Ascending aorta (tissue), 2 donors: Measurements from ENCODE around the gene LOXL3. TPM values are rescaled to one million over a fixed set of nuclear protein-coding genes. Genes with fewer than 3 reads are reported as not detected.

Source experiments
- DNase-seq, 2 donors: peaks; one replicate each; pipeline ENCODE4 v3.0.0-alpha.2; 2019; ENCODE audit warnings: low spot score in 2 of 2
- H3K27ac ChIP-seq, 2 donors: fragments of 200-600 bp; sonication (generic); one replicate each; pipeline ENCODE4 v1.5.1; 2016 to 2017; ENCODE audit warnings: mild to moderate bottlenecking in 1 of 2
- H3K27me3 ChIP-seq: fragments of 200-600 bp; sonication (generic); one replicate; pipeline ENCODE4 v1.5.1; 2017
- H3K36me3 ChIP-seq, 2 donors: fragments of 200-600 bp; sonication (generic); one replicate each; pipeline ENCODE4 v1.5.1; 2016
- H3K4me1 ChIP-seq, 2 donors: fragments of 200-600 bp; sonication (generic); one replicate each; pipeline ENCODE4 v1.5.1; 2016 to 2017; ENCODE audit warnings: mild to moderate bottlenecking in 1 of 2
- H3K4me3 ChIP-seq, 2 donors: fragments of 200-600 bp; sonication (generic); one replicate each; pipeline ENCODE4 v1.5.1; 2016 to 2017; ENCODE audit warnings: mild to moderate bottlenecking in 1 of 2
- H3K9me3 ChIP-seq, 2 donors: fragments of 200-600 bp; sonication (generic); one replicate each; pipeline ENCODE4 v1.5.1; 2016
- CTCF ChIP-seq, 3 experiments: fragments of 200-600 bp in 2 of 3; fragments of 450-650 bp in 1 of 3; sonication (generic) in 2 of 3; IDR thresholded peaks; one replicate each; pipeline ENCODE4 v1.5.1; 2016 to 2019; ENCODE audit warnings: antibody characterized with exemption in 3 of 3, mild to moderate bottlenecking in 1 of 3, moderate library complexity in 1 of 3
- intact Hi-C: fragments of 100-400 bp; cut with DNase I; formaldehyde crosslinking; loops from one replicate; pipeline ENCODE4 v1.15.1; 2023
- total RNA-seq: library from RNA; depleted of rRNA; stranded (reverse); fragments of >200 nt; gene quantifications from one replicate; pipeline ENCODE4 v1.1.0, GENCODE V29; 2016

LOXL3 gene
- total RNA-seq, 1 donor from 2014 or later = 19.8 TPM

DNA sequence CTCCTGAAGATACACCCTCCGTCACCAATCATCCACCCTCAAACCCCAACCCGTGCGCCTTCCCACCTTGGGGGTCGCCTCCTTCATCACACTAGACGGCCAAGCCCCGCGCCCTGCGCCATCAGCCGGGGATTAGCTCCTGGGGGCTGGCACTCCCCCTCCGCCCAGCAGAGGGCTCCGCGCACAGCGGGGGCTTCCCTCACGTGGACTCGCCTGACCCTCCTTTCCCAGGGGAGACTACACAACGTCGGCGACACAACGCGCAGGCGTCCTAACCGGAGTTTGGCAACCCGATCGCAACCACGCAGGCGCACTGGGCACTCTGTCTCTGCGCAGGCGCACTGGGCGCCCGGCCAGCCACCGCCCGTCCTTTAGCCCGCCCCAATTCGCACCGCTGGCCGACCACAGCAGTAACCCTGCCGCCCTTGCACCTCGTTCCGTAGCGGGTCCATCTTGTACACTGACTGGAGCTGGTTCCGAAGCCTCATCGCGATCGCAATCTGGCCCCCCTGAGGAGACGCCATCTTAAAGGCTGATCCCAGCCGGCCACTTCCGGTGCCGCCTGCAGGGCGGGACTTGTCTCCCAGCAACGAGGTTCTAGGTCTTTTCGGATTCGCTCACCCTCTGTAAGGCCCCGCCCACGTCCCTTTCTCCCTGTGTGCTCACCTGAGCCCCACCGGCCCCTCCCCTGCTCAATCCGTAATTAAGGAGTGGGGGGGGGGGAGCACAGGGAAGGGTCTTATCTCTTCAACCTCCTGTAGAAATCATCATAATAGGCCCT, 46.4 kb downstream of the LOXL3 start, which contains the start of gene PCGF1:
PCGF1 (minus strand) TSS at position 551 of the 781 bp plus-strand sequence; CDS start at position 524, 27 bp downstream.
- H3K36me3 ChIP-seq = peaks cover 7 to 14% of the 10 kb centered on the region in 2 donors
- no peaks in the 10 kb centered on the region for H3K27me3 ChIP-seq
- H3K4me3 ChIP-seq = peak within 1 kb of the TSS; percentile 76 to 78
- TF ChIP-seq CTCF (IDR thresholded peaks at IDR 0.05) = peak in 2 of 3 experiments; percentile 19 to 27
- intact Hi-C loops = loop anchor here (1.0 to 5.0 kb wide), 7 partner anchors 22 to 330 kb away; partner anchors contain the start of genes AUP1, DOK1, HTRA2 and INO80B
- peak; percentile 97 to 99 for DNase-seq
- no peaks in the 10 kb centered on the region for H3K9me3 ChIP-seq
- peaks cover 3 to 24% of the 10 kb centered on the region in 2 donors for H3K4me1 ChIP-seq
- H3K27ac ChIP-seq = peak within 1 kb of the TSS; percentile 99

- Histone ChIP-seq H3K27me3 (no peaks in the 10 kb centered on the region), H3K27ac (no peak overlapping the region), H3K4me1 (peaks cover 3 to 24% of the 10 kb centered on the region in 2 donors), H3K36me3 (peaks cover 7 to 14% of the 10 kb centered on the region in 2 donors), H3K9me3 (no peaks in the 10 kb centered on the region), H3K4me3 (no peak overlapping the region)
- no peak for TF ChIP-seq CTCF (IDR thresholded peaks at IDR 0.05)
- DNase-seq = no peak
- intact Hi-C loops = loop anchor here (2.0 to 5.0 kb wide), 2 partner anchors 51 to 332 kb away; partner anchors contain the start of gene INO80B
These were observed 48.1 kb downstream of the LOXL3 start for GRCh38 chr2:74505448-74506246.

GRCh38 chr2:74504591-74504990, 49.2 kb downstream of the LOXL3 start:
- Histone ChIP-seq H3K36me3 (peaks cover 7 to 14% of the 10 kb centered on the region in 2 donors), H3K4me1 (peaks cover 3 to 24% of the 10 kb centered on the region in 2 donors), H3K27ac (no peak overlapping the region), H3K27me3 (no peaks in the 10 kb centered on the region), H3K4me3 (no peak overlapping the region), H3K9me3 (no peaks in the 10 kb centered on the region)
- DNase-seq = no peak
- intact Hi-C loops = no loop called here
- TF ChIP-seq CTCF (IDR thresholded peaks at IDR 0.05) = no peak

DNA sequence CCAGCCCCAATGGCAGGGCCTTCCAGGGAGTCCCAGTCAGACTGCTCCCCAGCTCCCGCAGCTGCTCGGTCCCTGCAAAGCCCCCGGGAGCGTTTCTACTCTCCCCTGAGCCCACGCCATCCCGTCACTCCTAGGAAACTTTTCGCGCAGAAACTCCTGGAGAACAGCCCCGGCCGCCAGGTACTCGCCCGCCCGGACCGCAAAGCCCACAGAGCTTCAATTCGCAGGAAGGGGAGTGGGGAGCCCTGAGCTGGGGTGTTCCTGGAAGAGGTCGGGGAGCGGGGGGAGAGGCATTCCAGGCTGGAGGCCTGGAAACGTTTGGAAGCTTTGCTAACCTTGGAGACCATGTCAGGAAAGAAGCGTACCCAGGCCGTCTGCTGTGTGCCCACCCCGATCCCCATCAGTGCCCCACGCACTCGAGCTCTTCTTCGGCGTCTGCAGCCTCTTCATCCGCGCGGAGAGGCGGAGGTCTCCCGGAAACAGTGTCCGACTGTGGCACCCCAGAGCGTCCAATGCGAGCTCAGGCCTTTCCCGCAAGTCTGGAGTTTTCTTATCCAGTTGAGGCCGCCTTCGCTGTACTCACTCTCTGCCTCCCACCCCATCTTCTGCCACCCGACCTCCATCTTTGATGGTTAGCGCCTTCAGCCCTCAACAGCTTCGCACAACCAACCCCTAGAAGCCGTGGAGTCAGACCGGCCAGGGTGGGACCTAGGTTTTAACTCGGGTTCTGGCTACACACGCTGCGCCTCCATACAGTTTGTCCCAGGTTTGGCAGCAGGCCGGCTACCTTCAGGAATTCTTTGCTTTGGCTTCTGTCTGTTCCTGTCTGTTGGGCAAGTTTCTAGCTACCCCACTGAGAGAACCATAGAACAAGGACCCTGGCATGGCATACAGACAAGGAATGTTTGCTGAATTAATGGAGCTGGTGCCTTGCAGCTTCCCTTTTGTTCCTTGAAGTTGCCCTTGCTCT, 50.0 kb downstream of the LOXL3 start:
- no peak for TF ChIP-seq CTCF (IDR thresholded peaks at IDR 0.05)
- Histone ChIP-seq H3K36me3 (peaks cover 7 to 14% of the 10 kb centered on the region in 2 donors), H3K27me3 (peaks cover 4% of the 10 kb centered on the region), H3K4me1 (peaks cover 3 to 29% of the 10 kb centered on the region in 2 donors), H3K27ac (peak overlapping the region in 1 of 2 donors; percentile 61), H3K9me3 (no peaks in the 10 kb centered on the region), H3K4me3 (peak overlapping the region; percentile 54 to 68)
- DNase-seq = no peak
- intact Hi-C loops = no loop called here
